HG03521 (cell line): ENCODE measurements around the gene PPARG.
A peak's percentile ranks its signal among the peaks of the same experiment; 100 is the strongest.
"Not testable (repeated sequence)": the region's sequence is repeated elsewhere in the genome, so short reads cannot be mapped to it uniquely, and the experiment has no call there.

Experiments used
- ATAC-seq: cut with Tn5 transposase; IDR thresholded peaks from one replicate; pipeline ENCODE4 v1.9.1; 2021; ENCODE audit warnings: mild to moderate bottlenecking, moderate library complexity; ENCODE audit not compliant: unreplicated experiment

The PPARG gene

GRCh38 chr3:12372741-12373280, 83.9 kb downstream of the PPARG start:
- no peak for ATAC-seq

- no peak for ATAC-seq
These were observed 86.7 kb downstream of the PPARG start for GRCh38 chr3:12375572-12375971.

GRCh38 chr3:12379640-12380429, 91.0 kb downstream of the PPARG start:
- ATAC-seq, result no peak

- no peak for ATAC-seq
These were observed 91.6 kb downstream of the PPARG start for GRCh38 chr3:12380461-12380860.

- ATAC-seq, result no peak
These were observed 92.3 kb downstream of the PPARG start for GRCh38 chr3:12381199-12381598.

- ATAC-seq, result no peak
These were observed 94.3 kb downstream of the PPARG start for GRCh38 chr3:12383218-12383617.

GRCh38 chr3:12384451-12385233, 95.8 kb downstream of the PPARG start:
- ATAC-seq, result no peak

- ATAC-seq, result not testable (repeated sequence)
These were observed 97.8 kb downstream of the PPARG start for GRCh38 chr3:12386514-12387291.

GRCh38 chr3:12388185-12388584, 99.3 kb downstream of the PPARG start:
- no peak for ATAC-seq

GRCh38 chr3:12392101-12392878, 103.4 kb downstream of the PPARG start:
- ATAC-seq, result no peak

- ATAC-seq, result no peak
These were observed 105.0 kb downstream of the PPARG start for GRCh38 chr3:12393894-12394293.

- ATAC-seq, result no peak
These were observed 105.8 kb downstream of the PPARG start for GRCh38 chr3:12394569-12395271.

- peak; percentile 95 for ATAC-seq
These were observed 106.6 kb downstream of the PPARG start for GRCh38 chr3:12395349-12396012.

- ATAC-seq, result no peak
These were observed 107.6 kb downstream of the PPARG start for GRCh38 chr3:12396471-12396870.

- ATAC-seq, result no peak
These were observed 110.4 kb downstream of the PPARG start for GRCh38 chr3:12399226-12399625.

GRCh38 chr3:12400616-12401194, 111.8 kb downstream of the PPARG start:
- ATAC-seq, result no peak

GRCh38 chr3:12401208-12401607, 112.3 kb downstream of the PPARG start:
- ATAC-seq, result no peak

- no peak for ATAC-seq
These were observed 116.8 kb downstream of the PPARG start for GRCh38 chr3:12405432-12406272.
